A673 (cell line): ENCODE data around the gene DLG2.

ENCODE experiments used
- EZH2 ChIP-seq: fragments of 200-600 bp; sonication (generic); IDR thresholded peaks from 2 replicates; pipeline ENCODE4 v1.6.1; 2017; ENCODE audit warnings: borderline replicate concordance, low read depth, mild to moderate bottlenecking, mixed read lengths, antibody characterized with exemption, low read length; ENCODE audit not compliant: poor library complexity, severe bottlenecking
- TF ChIP-seq, protein P1 (sequence below): fragments of 300-800, 200-600 bp; sonication (generic); conservative IDR thresholded peaks from 2 replicates; pipeline ENCODE4 v1.5.1; 2017; ENCODE audit warnings: low read depth, mild to moderate bottlenecking, antibody characterized with exemption, low read length, moderate library complexity, mixed read lengths

DNA sequence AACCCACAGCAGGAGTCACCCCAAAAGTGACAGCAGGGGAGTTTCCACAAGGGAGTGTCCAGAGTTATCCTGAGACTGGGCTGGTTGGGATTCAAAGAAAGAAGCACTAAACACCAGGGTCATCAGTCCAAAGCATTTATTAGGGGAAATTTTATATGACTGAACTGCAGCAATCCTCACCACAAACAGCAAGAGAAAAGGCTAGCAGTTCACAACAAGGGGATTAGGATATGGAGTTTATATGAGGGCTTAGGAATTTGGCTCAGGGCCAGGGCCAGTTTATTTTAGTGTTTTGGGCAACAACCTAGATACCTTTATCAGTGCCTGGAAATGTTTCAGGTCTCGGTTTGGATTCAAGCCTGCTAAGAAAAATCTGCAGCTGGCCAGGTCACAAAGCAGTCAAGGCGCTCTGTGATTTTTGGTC is 16.1 kb upstream of the DLG2 start:
- TF ChIP-seq, protein P1, sequence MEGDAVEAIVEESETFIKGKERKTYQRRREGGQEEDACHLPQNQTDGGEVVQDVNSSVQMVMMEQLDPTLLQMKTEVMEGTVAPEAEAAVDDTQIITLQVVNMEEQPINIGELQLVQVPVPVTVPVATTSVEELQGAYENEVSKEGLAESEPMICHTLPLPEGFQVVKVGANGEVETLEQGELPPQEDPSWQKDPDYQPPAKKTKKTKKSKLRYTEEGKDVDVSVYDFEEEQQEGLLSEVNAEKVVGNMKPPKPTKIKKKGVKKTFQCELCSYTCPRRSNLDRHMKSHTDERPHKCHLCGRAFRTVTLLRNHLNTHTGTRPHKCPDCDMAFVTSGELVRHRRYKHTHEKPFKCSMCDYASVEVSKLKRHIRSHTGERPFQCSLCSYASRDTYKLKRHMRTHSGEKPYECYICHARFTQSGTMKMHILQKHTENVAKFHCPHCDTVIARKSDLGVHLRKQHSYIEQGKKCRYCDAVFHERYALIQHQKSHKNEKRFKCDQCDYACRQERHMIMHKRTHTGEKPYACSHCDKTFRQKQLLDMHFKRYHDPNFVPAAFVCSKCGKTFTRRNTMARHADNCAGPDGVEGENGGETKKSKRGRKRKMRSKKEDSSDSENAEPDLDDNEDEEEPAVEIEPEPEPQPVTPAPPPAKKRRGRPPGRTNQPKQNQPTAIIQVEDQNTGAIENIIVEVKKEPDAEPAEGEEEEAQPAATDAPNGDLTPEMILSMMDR: no peak
- TF ChIP-seq EZH2: no peak
